ES-I3 (cell line): ENCODE results near the gene TMEM126A.
"Not testable (repeated sequence)": the region's sequence is repeated elsewhere in the genome, so short reads cannot be mapped to it uniquely, and the experiment has no call there.

Experiments used
- H3K36me3 ChIP-seq: 2 replicates; pipeline ENCODE4 v1.6.1; 2013; ENCODE audit warnings: mild to moderate bottlenecking, low read length, control low read depth, moderate library complexity; ENCODE audit not compliant: insufficient read depth
- H3K4me1 ChIP-seq: 2 replicates; pipeline ENCODE4 v1.6.1; 2013; ENCODE audit warnings: mild to moderate bottlenecking, control low read depth, low read length; ENCODE audit not compliant: insufficient read depth
- H3K9ac ChIP-seq: 2 replicates; pipeline ENCODE4 v1.6.1; 2013; ENCODE audit warnings: low read depth, mild to moderate bottlenecking, low read length, moderate library complexity
- H3K9me3 ChIP-seq: 2 replicates; pipeline ENCODE4 v1.6.1; 2013; ENCODE audit warnings: mild to moderate bottlenecking, low read length, moderate library complexity; ENCODE audit not compliant: control insufficient read depth, insufficient read depth

Gene TMEM126A

GRCh38 chr11:85666687-85667086 lies 18.9 kb downstream of the TMEM126A start:
- no peak overlapping the region for H3K9ac ChIP-seq
- H3K36me3 ChIP-seq = peaks cover 3% of the 10 kb centered on the region
- peaks cover 5% of the 10 kb centered on the region; the same call in 1 of the 2 replicates for H3K4me1 ChIP-seq
- H3K9me3 ChIP-seq = no peaks in the 10 kb centered on the region

GRCh38 chr11:85668157-85668556 lies 20.4 kb downstream of the TMEM126A start:
- H3K9ac ChIP-seq = no peak overlapping the region
- H3K4me1 ChIP-seq = peaks cover 5% of the 10 kb centered on the region; the same call in 1 of the 2 replicates
- H3K36me3 ChIP-seq = no peaks in the 10 kb centered on the region
- peaks cover 3% of the 10 kb centered on the region; the same call in 1 of the 2 replicates for H3K9me3 ChIP-seq

- H3K9me3 ChIP-seq, H3K4me1 ChIP-seq, H3K36me3 ChIP-seq, H3K9ac ChIP-seq: not testable (repeated sequence)
Observed at GRCh38 chr11:85670949-85671663, 23.3 kb downstream of the TMEM126A start.

- Histone ChIP-seq H3K4me1 (no peaks in the 10 kb centered on the region), H3K36me3 (no peaks in the 10 kb centered on the region), H3K9ac (no peak overlapping the region), H3K9me3 (peaks cover 3% of the 10 kb centered on the region; the same call in 1 of the 2 replicates)
Observed at GRCh38 chr11:85672105-85672902, 24.5 kb downstream of the TMEM126A start.

GRCh38 chr11:85673393-85673792 lies 25.6 kb downstream of the TMEM126A start:
- peaks cover 3% of the 10 kb centered on the region; the same call in 1 of the 2 replicates for H3K9me3 ChIP-seq
- H3K4me1 ChIP-seq = 0 out of 2 replicates have a peak, but pooled peaks cover under 1% of the 10 kb centered on the region
- no peaks in the 10 kb centered on the region for H3K36me3 ChIP-seq
- H3K9ac ChIP-seq = no peak overlapping the region

- Histone ChIP-seq H3K36me3 (no peaks in the 10 kb centered on the region), H3K9ac (no peak overlapping the region), H3K4me1 (peaks cover 8% of the 10 kb centered on the region), H3K9me3 (no peaks in the 10 kb centered on the region)
Observed at GRCh38 chr11:85679576-85679975, 31.8 kb downstream of the TMEM126A start.

- no peaks in the 10 kb centered on the region for H3K36me3 ChIP-seq
- no peaks in the 10 kb centered on the region for H3K9me3 ChIP-seq
Observed at GRCh38 chr11:85680897-85681296, 33.1 kb downstream of the TMEM126A start.

GRCh38 chr11:85682330-85683305 lies 34.9 kb downstream of the TMEM126A start:
- H3K4me1 ChIP-seq = peaks cover 8% of the 10 kb centered on the region
- no peaks in the 10 kb centered on the region for H3K36me3 ChIP-seq
- no peaks in the 10 kb centered on the region for H3K9me3 ChIP-seq
- H3K9ac ChIP-seq = no peak overlapping the region

More at GRCh38 chr11:85680897-85681296, 33.1 kb downstream of the TMEM126A start:
- Histone ChIP-seq H3K9ac (no peak overlapping the region), H3K4me1 (peaks cover 8% of the 10 kb centered on the region)

- Histone ChIP-seq H3K4me1 (no peaks in the 10 kb centered on the region), H3K9me3 (no peaks in the 10 kb centered on the region), H3K36me3 (no peaks in the 10 kb centered on the region), H3K9ac (no peak overlapping the region)
Observed at GRCh38 chr11:85685125-85685819, 37.5 kb downstream of the TMEM126A start.

GRCh38 chr11:85685820-85686459 lies 38.2 kb downstream of the TMEM126A start, which contains the start of gene CCDC89:
TSS of gene CCDC89 (minus strand) at chr11:85686195. CDS start at chr11:85686130, 65 bp downstream.
- H3K9ac ChIP-seq = no peak within 1 kb of the TSS
- H3K4me1 ChIP-seq = no peaks in the 10 kb centered on the region
- no peaks in the 10 kb centered on the region for H3K36me3 ChIP-seq
- H3K9me3 ChIP-seq = no peaks in the 10 kb centered on the region

GRCh38 chr11:85694385-85694980 lies 46.7 kb downstream of the TMEM126A start:
- Histone ChIP-seq H3K9ac (no peak overlapping the region), H3K9me3 (no peaks in the 10 kb centered on the region), H3K36me3 (no peaks in the 10 kb centered on the region; the same call in 1 of the 2 replicates), H3K4me1 (no peaks in the 10 kb centered on the region)

GRCh38 chr11:85695546-85695945 lies 47.8 kb downstream of the TMEM126A start:
- H3K4me1 ChIP-seq = no peaks in the 10 kb centered on the region
- no peaks in the 10 kb centered on the region for H3K9me3 ChIP-seq
- H3K36me3 ChIP-seq = no peaks in the 10 kb centered on the region; the same call in 1 of the 2 replicates
- no peak overlapping the region for H3K9ac ChIP-seq

- Histone ChIP-seq H3K36me3 (no peaks in the 10 kb centered on the region; the same call in 1 of the 2 replicates), H3K9me3 (no peaks in the 10 kb centered on the region), H3K4me1 (no peaks in the 10 kb centered on the region), H3K9ac (no peak overlapping the region)
Observed at GRCh38 chr11:85697747-85698146, 50.0 kb downstream of the TMEM126A start.
